ENCODE measurements around the gene KRT7. TPM values are rescaled to one million over a fixed set of nuclear protein-coding genes. Genes with fewer than 3 reads are reported as not detected.

The KRT7 gene
- polyA plus RNA-seq, 1 of the 3 experiments (the other 2 are of a cell fraction): 5.4 TPM

GRCh38 chr12:52274521-52275120 is 41.6 kb downstream of the KRT7 start, which contains the start of gene KRT86 (continued):
- TF ChIP-seq IRF3 (IDR thresholded peaks at IDR 0.05; ENCODE audit: low read depth, low read length): no peak

GRCh38 chr12:52275686-52276085 is 42.6 kb downstream of the KRT7 start:
- H3K27ac ChIP-seq (ENCODE audit: low read depth in 2 of 2, low read length in 1 of 2): no peak overlapping the region
- H3K9me3 ChIP-seq: no peaks in the 10 kb centered on the region
- H3K79me2 ChIP-seq (ENCODE audit: insufficient read depth): no peaks in the 10 kb centered on the region
- TF ChIP-seq MEF2A (IDR thresholded peaks at IDR 0.05; ENCODE audit: borderline replicate concordance, low read depth) (no peak), CTCF (IDR thresholded peaks at IDR 0.05) (no peak)
- DNase-seq: no peak
- POLR2A ChIA-PET: no interaction called here
- CTCF ChIA-PET: interaction anchor here (1.0 to 8.2 kb wide), 5 partner anchors 9 to 119 kb away, joined by 3 to 80 read pairs (median 5); no protein-coding TSS in a partner anchor
- no peak overlapping the region for H2AFZ ChIP-seq (ENCODE audit: low read depth)
- WGBS (ENCODE audit: low lambda C conversion rate): 95% methylated on average over 3 of the region's 3 CpGs
- H3K27me3 ChIP-seq (ENCODE audit: insufficient read depth): no peaks in the 10 kb centered on the region
- no peaks in the 10 kb centered on the region for H3K9me2 ChIP-seq
- no peaks in the 10 kb centered on the region for H3K36me3 ChIP-seq (replicated peaks in 1 of 2; ENCODE audit: control insufficient read depth in 1 of 2, insufficient read depth in 2 of 2, low read length in 1 of 2)
- no peak overlapping the region for H3K9ac ChIP-seq
- H3F3A ChIP-seq (replicated peaks; ENCODE audit: insufficient read depth): peaks cover 17% of the 10 kb centered on the region
- H3K4me3 ChIP-seq (ENCODE audit: low read depth in 2 of 2, low read length in 1 of 2): no peak overlapping the region
- H4K20me1 ChIP-seq (ENCODE audit: insufficient read depth): no peaks in the 10 kb centered on the region
- peaks cover 11 to 21% of the 10 kb centered on the region in 2 experiments; a peak in 3 of 4 replicates for H3K4me1 ChIP-seq (ENCODE audit: control insufficient read depth in 1 of 2, insufficient read depth in 2 of 2, low read depth in 1 of 2, low read length in 1 of 2)
- H3K4me2 ChIP-seq: no peak overlapping the region

- Histone ChIP-seq H3K4me1 (ENCODE audit: control insufficient read depth in 1 of 2, insufficient read depth in 2 of 2, low read depth in 1 of 2, low read length in 1 of 2) (peaks cover 11 to 28% of the 10 kb centered on the region in 2 experiments; a peak in 3 of 4 replicates), H3K27me3 (ENCODE audit: insufficient read depth) (no peaks in the 10 kb centered on the region), H3K36me3 (replicated peaks in 1 of 2; ENCODE audit: control insufficient read depth in 1 of 2, insufficient read depth in 2 of 2, low read length in 1 of 2) (no peaks in the 10 kb centered on the region), H4K20me1 (ENCODE audit: insufficient read depth) (no peaks in the 10 kb centered on the region), H3K27ac (ENCODE audit: low read depth in 2 of 2, low read length in 1 of 2) (no peak overlapping the region), H3K79me2 (ENCODE audit: insufficient read depth) (no peaks in the 10 kb centered on the region), H3K4me3 (ENCODE audit: low read depth in 2 of 2, low read length in 1 of 2) (no peak overlapping the region), H2AFZ (ENCODE audit: low read depth) (no peak overlapping the region), H3F3A (replicated peaks; ENCODE audit: insufficient read depth) (peaks cover 32% of the 10 kb centered on the region), H3K9me3 (no peaks in the 10 kb centered on the region), H3K9me2 (no peaks in the 10 kb centered on the region), H3K9ac (no peak overlapping the region), H3K4me2 (no peak overlapping the region; the same call in 1 of the 2 replicates)
- no peak for TF ChIP-seq SIN3A (IDR thresholded peaks at IDR 0.05; ENCODE audit: borderline replicate concordance, low read depth, low read length)
- TF ChIP-seq RAD21 (IDR thresholded peaks at IDR 0.05; ENCODE audit: low read length): no peak
- no peak for TF ChIP-seq GABPA (IDR thresholded peaks at IDR 0.05; ENCODE audit: low read depth)
- TF ChIP-seq NFIC (IDR thresholded peaks at IDR 0.05; ENCODE audit: borderline replicate concordance): no peak
- no peak for TF ChIP-seq GATA2 (CRISPR knock-in tag; IDR thresholded peaks at IDR 0.05)
- no peak for TF ChIP-seq MAX (IDR thresholded peaks at IDR 0.05; ENCODE audit: low read depth)
- TF ChIP-seq JUND (IDR thresholded peaks at IDR 0.05): no peak
- TF ChIP-seq REST (IDR thresholded peaks at IDR 0.05; ENCODE audit: low read depth, low read length): no peak
- no peak for TF ChIP-seq POLR2AphosphoS5 (IDR thresholded peaks at IDR 0.05; ENCODE audit: low read depth, low read length)
- no peak for TF ChIP-seq USF1 (IDR thresholded peaks at IDR 0.05; ENCODE audit: borderline replicate concordance, low read depth)
- POLR2A ChIA-PET: no interaction called here
- DNase-seq: no peak
- 92% methylated on average over 9 of the region's 9 CpGs for WGBS (ENCODE audit: low lambda C conversion rate)
- CTCF ChIA-PET: interaction anchor here (0.7 to 8.2 kb wide), 32 partner anchors 9 to 156 kb away, joined by 3 to 80 read pairs (median 10); no protein-coding TSS in a partner anchor
These were observed 44.6 kb downstream of the KRT7 start for GRCh38 chr12:52277486-52278245.

All from SK-N-SH (cell line).